Measurements from ENCODE around the gene ALDH1L1.

GRCh38 chr3:126125341-126125740 lies 55.0 kb downstream of the ALDH1L1 start:
- TF ChIP-seq CTCF (IDR thresholded peaks at IDR 0.05) (no peak), POLR2A (IDR thresholded peaks at IDR 0.05) (no peak)
